GM21576 (cell line): Measurements from ENCODE around the gene VWA3B.

ENCODE experiments used
- ATAC-seq: cut with Tn5 transposase; IDR thresholded peaks from one replicate; pipeline ENCODE4 v1.9.1; 2021; ENCODE audit warnings: mild to moderate bottlenecking, moderate library complexity; ENCODE audit not compliant: unreplicated experiment

The VWA3B gene

DNA sequence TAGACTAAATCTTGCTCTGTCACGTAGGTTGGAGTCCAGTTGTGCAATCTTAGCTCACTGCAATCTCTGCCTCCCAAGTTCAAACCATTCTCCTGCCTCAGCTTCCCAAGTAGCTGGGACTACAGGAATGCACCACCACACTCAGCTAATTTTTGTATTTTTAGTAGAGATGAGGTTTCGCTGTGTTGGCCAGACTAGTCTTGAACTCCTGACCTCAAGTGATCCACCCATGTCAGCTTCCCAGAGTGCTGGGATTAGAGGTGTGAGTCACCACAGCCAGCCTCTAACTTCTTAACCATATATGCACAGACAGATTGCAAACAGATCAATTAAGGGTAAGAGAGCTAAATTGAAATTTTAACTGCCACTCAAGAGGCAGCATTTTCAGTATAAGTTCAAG is 237.2 kb downstream of the VWA3B start:
- no peak for ATAC-seq

DNA sequence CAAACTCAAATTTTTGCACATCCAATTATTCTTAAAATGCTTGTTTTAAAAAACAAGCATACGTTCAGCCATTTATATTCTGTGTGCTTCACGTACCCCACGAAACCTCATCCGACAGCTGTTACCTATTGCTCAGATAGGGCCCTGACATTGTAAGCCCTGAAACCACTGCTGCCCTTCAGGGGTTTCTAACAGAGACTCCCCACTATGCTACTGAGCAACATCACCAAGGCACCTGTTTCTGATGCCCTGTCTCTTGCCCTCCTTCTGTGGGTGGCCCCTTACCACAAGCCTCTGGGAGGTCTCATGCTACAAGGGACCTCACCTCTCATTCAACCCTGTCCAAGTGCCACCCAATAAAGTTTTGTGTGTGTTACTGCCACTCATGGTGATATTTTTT is 240.8 kb downstream of the VWA3B start:
- no peak for ATAC-seq

DNA sequence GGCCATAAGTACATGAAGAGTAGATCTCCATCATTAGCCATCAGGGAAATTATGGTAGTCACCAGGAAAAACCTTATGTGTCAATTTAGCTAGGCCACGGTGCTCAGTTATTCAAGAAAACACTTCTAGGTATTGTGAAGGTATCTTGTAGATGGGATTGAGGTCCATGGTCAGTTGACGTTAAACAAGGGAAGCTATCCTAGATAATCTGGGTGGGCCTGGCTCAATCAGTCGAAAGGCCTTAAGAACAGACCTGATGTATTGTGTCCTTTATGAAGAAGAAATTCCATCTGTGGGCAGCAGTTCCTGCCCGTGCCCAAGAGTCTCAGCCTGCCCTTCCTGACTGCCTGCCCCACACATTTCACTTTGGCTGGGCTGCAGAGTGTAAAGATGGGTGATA is 242.6 kb downstream of the VWA3B start:
- ATAC-seq, result no peak

GRCh38 chr2:98332989-98333388 is 246.0 kb downstream of the VWA3B start:
- no peak for ATAC-seq

GRCh38 chr2:98333922-98334321 is 247.0 kb downstream of the VWA3B start:
- no peak for ATAC-seq

DNA sequence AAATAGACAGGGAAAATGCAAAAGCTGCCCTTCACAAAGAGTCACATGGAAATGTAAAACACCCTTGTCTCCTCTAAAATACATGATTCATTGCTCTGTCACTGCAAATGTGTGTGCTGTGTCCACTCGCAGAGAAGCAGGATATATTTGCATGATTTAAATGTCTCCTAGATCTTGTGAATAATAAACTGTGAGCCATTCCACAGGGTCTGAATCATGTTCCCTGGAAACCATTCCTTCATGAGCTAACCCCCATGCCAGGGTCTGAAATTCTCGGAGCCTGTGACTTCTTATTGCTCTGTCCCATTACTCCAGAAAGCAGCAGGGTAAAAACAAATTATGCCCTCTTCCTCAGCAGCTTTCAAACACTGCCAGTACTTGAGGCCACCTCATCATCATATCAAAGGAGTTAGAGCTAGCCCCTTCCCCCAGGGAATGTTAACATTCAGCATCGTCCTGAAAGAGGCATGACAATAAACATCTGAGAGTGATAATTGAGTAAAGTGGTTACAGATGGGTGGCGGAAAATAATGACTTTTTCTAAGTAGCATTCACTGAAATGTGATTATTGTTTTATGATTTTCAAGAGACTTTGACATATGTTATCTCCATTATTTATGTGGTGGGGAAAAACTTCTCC is 247.6 kb downstream of the VWA3B start:
- no peak for ATAC-seq

GRCh38 chr2:98335271-98335670 is 248.3 kb downstream of the VWA3B start:
- no peak for ATAC-seq

DNA sequence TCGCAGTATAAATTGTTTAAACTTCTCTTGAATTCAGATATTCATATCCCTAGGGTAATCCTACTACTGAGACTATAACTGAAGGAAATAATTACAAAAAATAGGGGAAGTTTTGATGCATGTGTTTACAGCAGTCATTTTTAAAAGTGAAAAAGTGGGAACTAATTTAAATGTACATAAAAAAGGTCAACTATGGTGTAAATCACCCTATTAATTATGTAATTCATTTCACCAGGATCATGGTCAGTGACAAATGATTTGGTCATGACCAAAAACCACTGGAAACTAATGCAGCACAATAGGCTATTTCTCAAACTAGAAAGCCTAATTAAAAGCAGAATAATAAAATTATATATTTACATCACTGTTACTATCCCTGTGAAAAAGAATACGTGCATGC is 254.3 kb downstream of the VWA3B start:
- no peak for ATAC-seq

GRCh38 chr2:98343285-98343684 is 256.3 kb downstream of the VWA3B start:
- ATAC-seq, result no peak

DNA sequence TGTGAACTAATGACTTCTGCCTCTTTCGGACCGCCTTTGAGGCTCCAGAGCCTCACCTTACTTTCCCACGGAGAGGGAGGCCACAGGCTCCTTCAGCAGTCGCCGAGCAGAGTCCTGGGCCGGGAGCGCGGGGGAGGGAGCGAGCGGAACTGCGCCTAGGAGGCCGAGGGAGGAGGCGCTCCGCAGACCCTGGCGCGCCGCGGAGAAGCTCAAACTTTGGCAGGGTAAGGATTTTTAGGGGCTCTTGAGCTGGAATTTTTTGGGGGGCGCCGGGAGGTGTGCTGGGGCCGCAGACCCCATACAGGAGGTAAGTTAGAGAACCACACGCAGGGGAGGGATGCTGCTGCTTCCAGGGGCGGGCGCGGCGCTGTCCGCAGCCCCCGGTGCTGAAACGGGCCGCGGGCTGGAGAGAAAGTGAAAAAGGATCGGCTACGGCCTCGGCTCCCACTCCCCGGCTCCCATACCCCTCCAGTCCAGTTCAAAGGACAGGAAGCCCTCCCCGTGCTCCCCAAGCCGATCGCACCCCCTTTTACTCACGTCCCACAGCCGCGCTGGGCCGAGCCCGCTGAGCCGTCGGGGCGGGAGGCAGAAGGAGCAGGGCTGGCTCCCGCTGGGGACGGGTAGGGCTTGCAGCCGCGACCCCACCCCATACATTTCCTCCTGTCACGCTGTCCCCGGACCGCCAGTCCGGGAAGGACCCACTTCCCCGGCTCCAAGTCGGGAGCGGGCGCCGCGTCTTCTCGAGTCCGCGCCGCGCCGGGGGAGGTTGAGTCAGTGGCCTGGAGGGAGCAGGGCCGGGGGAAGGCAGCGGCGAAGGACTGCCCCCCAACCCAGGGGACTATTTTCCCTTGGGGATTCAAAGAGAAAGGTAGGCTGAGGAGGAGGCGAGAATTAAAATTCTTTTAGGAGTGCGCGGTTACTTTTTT is 259.6 kb downstream of the VWA3B start, which contains the start of gene CNGA3:
CNGA3 (plus strand) TSS at position 146 of the 926 bp plus-strand sequence. CDS start 23,520 bp downstream, outside the sequence.
- no peak for ATAC-seq

- no peak for ATAC-seq
Measured at GRCh38 chr2:98347298-98348065, 260.5 kb downstream of the VWA3B start.

- no peak for ATAC-seq
Measured at GRCh38 chr2:98348066-98348561, 261.1 kb downstream of the VWA3B start.

GRCh38 chr2:98350411-98350810 is 263.4 kb downstream of the VWA3B start:
- no peak for ATAC-seq

GRCh38 chr2:98355881-98356280 is 268.9 kb downstream of the VWA3B start:
- no peak for ATAC-seq

GRCh38 chr2:98356729-98357128 is 269.8 kb downstream of the VWA3B start:
- no peak for ATAC-seq

GRCh38 chr2:98357849-98358248 is 270.9 kb downstream of the VWA3B start:
- no peak for ATAC-seq

GRCh38 chr2:98359986-98360385 is 273.0 kb downstream of the VWA3B start:
- ATAC-seq, result no peak
